Prostate gland (tissue), 2 donors: ENCODE measurements around the gene SLC29A4.

Experiments
- CTCF ChIP-seq, 4 experiments: fragments of 200-600 bp in 2 of 4; fragments of 450-650 bp in 2 of 4; sonication (generic) in 2 of 4; IDR thresholded peaks; 1 replicate in 3 of 4; 2 replicates in 1 of 4; pipeline ENCODE4 v1.5.1; 2016 to 2019; ENCODE audit warnings: antibody characterized with exemption in 4 of 4, mild to moderate bottlenecking in 2 of 4, moderate library complexity in 2 of 4
- POLR2A ChIP-seq: fragments of 450-650 bp; IDR thresholded peaks from one replicate; pipeline ENCODE4 v1.6.1; 2016; ENCODE audit warnings: antibody characterized with exemption, mild to moderate bottlenecking
- POLR2AphosphoS5 ChIP-seq: sonication (generic); formaldehyde crosslinking; IDR thresholded peaks from one replicate; pipeline ENCODE4 v1.6.1; 2017; ENCODE audit warnings: antibody characterized with exemption

DNA sequence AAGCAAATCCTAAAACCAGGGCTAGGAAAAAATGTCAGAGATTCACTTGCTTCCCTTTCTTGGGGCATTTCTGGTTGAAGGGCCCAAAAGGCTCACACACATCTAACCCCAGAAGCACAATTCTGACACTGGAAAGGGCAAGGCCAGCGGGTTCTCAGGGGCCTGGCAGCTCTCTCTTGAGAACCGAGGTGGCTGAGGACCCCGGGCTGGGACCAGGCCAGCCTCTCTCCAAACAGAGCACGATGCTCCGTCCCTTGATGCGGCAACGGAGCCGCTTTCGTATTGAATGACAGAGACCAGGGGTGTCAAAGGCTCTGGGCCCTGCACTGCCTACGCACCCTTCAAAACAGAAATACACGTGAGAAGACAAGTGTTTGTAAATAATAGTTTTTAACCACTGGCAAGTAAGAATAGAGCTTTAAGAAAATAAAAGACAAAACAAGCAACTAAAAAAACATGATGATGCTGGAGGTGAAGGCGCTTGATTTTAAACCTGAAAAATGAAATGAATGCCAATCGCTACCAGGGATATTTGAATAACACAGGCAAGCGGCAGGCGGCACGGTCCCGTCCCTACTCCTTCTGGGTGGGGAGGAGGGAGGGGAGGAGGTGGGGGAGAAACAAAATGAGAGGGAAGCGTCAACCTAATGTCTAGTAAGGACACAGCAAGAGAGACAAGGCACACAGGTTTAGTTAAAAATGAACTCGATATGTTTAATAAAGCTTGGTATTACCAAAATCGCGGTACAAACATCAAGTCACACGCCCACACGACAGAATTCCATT lies 68.0 kb downstream of the SLC29A4 start:
- TF ChIP-seq CTCF (IDR thresholded peaks at IDR 0.05) (no peak), POLR2A (no peak), POLR2AphosphoS5 (no peak)
